HepG2 (cell line): ENCODE measurements around the gene LRRC32. TPM values are rescaled to one million over a fixed set of nuclear protein-coding genes. Genes with fewer than 3 reads are reported as not detected.

ENCODE experiments used
- ATAC-seq: fragments of 200-7000 bp; cut with Tn5 transposase; 3 replicates; pipeline ENCODE4 v1.9.1; 2020; ENCODE audit warnings: mild to moderate bottlenecking, moderate library complexity
- BruUV-seq: library from RNA; stranded (reverse); fragments of 400-500 nt; replicated peaks from 2 replicates; lab custom pipeline; 2021; lab: Mats Ljungman, UMichigan
- CTCF ChIA-PET: fragments of 300-600 bp; formaldehyde crosslinking; extraction: SDS; loops from one replicate; lab custom pipeline; 2021; ENCODE audit warnings: low total read pairs, inconsistent platforms, low intra/inter-chr PET ratio; lab: Yijun Ruan, JAX
- POLR2A ChIA-PET: fragments of 350-600 bp; sonication (Branson Sonifier 250); formaldehyde crosslinking; loops from one replicate; lab custom pipeline; 2020; ENCODE audit warnings: antibody characterized with exemption, inconsistent platforms; lab: Yijun Ruan, JAX
- DNase-seq: peaks from one replicate; pipeline ENCODE4 v3.0.0-alpha.2; 2015; ENCODE audit warnings: low spot score
- FAIRE-seq: peaks from 3 replicates; lab custom pipeline; 2011; peaks lifted over from hg19 to GRCh38; lab: Jason Lieb, UNC
- H2AFZ ChIP-seq: one replicate; pipeline ENCODE4 v1.6.1; 2011; ENCODE audit warnings: low read length, inconsistent platforms
- H3K27ac ChIP-seq: fragments of 300-600 bp; 3 replicates; pipeline ENCODE4 v1.8.0; 2011; ENCODE audit warnings: mixed run types, mild to moderate bottlenecking, mixed read lengths, low read length, inconsistent platforms; ENCODE audit not compliant: insufficient read depth; ENCODE audit errors: extremely low read length
- H3K27me3 ChIP-seq, 2 experiments: fragments of 200-600 bp in 1 of 2; 2 replicates in 1 of 2; 3 replicates in 1 of 2; pipeline versions ENCODE4 v1.6.0 to v1.8.0; 2011; ENCODE audit warnings: low read length in 2 of 2, mild to moderate bottlenecking in 2 of 2, moderate library complexity in 2 of 2, inconsistent platforms in 1 of 2; ENCODE audit not compliant: insufficient read depth in 2 of 2, control insufficient read depth in 1 of 2
- H3K36me3 ChIP-seq, 2 experiments: fragments of 200-600 bp in 1 of 2; replicated peaks in 1 of 2; 2 replicates in 1 of 2; 3 replicates in 1 of 2; pipeline versions ENCODE4 v1.5.1 to v1.8.0; 2011; ENCODE audit warnings: low read length in 2 of 2, inconsistent platforms in 1 of 2; ENCODE audit not compliant: insufficient read depth in 2 of 2, control insufficient read depth in 1 of 2
- H3K4me1 ChIP-seq: 2 replicates; pipeline ENCODE4 v1.5.1; 2012; ENCODE audit warnings: low read length, inconsistent platforms; ENCODE audit not compliant: insufficient read depth
- H3K4me2 ChIP-seq: 2 replicates; pipeline ENCODE4 v1.6.0; 2011; ENCODE audit warnings: low read depth, low read length, inconsistent platforms
- H3K4me3 ChIP-seq, 3 experiments: fragments of 200-600 bp in 1 of 3; sonication (generic), shearing (Covaris generic) in 1 of 3; replicated peaks in 1 of 3; 2 replicates each; pipeline ENCODE4 v1.5.1; 2011 to 2016; ENCODE audit warnings: low read length in 3 of 3, inconsistent platforms in 2 of 3, low read depth in 2 of 3, mild to moderate bottlenecking in 2 of 3, control low read depth in 1 of 3, mixed read lengths in 1 of 3; ENCODE audit not compliant: insufficient read depth in 1 of 3
- H3K79me2 ChIP-seq: one replicate; pipeline ENCODE4 v1.6.1; 2011; ENCODE audit warnings: low read length, inconsistent platforms; ENCODE audit not compliant: insufficient read depth
- H3K9ac ChIP-seq: 2 replicates; pipeline ENCODE4 v1.6.0; 2011; ENCODE audit warnings: mild to moderate bottlenecking, low read depth, low read length, inconsistent platforms; ENCODE audit not compliant: insufficient read depth
- H3K9me3 ChIP-seq: 2 replicates; pipeline ENCODE4 v1.5.1; 2012; ENCODE audit warnings: mild to moderate bottlenecking, low read length
- H4K20me1 ChIP-seq: 2 replicates; pipeline ENCODE4 v1.6.0; 2011; ENCODE audit warnings: inconsistent platforms, mild to moderate bottlenecking, low read length, moderate library complexity; ENCODE audit not compliant: insufficient read depth
- EED ChIP-seq: sonication (generic); formaldehyde crosslinking; IDR thresholded peaks from 2 replicates; pipeline ENCODE4 v1.5.0; 2020; ENCODE audit warnings: mild to moderate bottlenecking, missing genetic modification reagents
- ELF1 ChIP-seq: sonication (generic); formaldehyde crosslinking; IDR thresholded peaks from 2 replicates; pipeline ENCODE4 v1.4.0; 2020; ENCODE audit warnings: missing genetic modification reagents
- KLF6 ChIP-seq: IDR thresholded peaks from 2 replicates; pipeline ENCODE4 v1.8.0; 2016; ENCODE audit warnings: missing biosample characterization, missing genetic modification reagents
- NFE2L2 ChIP-seq: fragments of 150-350 bp; IDR thresholded peaks from 2 replicates; pipeline ENCODE4 v1.6.1; 2014; ENCODE audit warnings: low read length
- NR3C1 ChIP-seq: sonication (generic); formaldehyde crosslinking; IDR thresholded peaks from 2 replicates; pipeline ENCODE4 v1.4.0; 2020; ENCODE audit warnings: missing genetic modification reagents
- PAF1 ChIP-seq: IDR thresholded peaks from 2 replicates; pipeline ENCODE4 v1.6.1; 2016; ENCODE audit warnings: missing genetic modification reagents, missing compliant biosample characterization
- SMARCE1 ChIP-seq: fragments of 450-650 bp; IDR thresholded peaks from 2 replicates; pipeline ENCODE4 v1.6.1; 2017; ENCODE audit warnings: borderline replicate concordance
- TARDBP ChIP-seq: sonication (generic); formaldehyde crosslinking; IDR thresholded peaks from 2 replicates; pipeline ENCODE4 v1.8.0; 2022; ENCODE audit warnings: mild to moderate bottlenecking, missing genetic modification reagents
- ZC3H4 ChIP-seq: sonication (generic); formaldehyde crosslinking; IDR thresholded peaks from 2 replicates; pipeline ENCODE4 v1.4.0; 2020; ENCODE audit warnings: missing genetic modification reagents, borderline replicate concordance
- ZNF292 ChIP-seq: sonication (generic); formaldehyde crosslinking; IDR thresholded peaks from 2 replicates; pipeline ENCODE4 v1.8.1; 2022; ENCODE audit warnings: mild to moderate bottlenecking, low read depth, missing genetic modification reagents, borderline replicate concordance
- ZNF660 ChIP-seq: sonication (generic); formaldehyde crosslinking; IDR thresholded peaks from 2 replicates; pipeline ENCODE4 v1.5.1; 2020; ENCODE audit warnings: mild to moderate bottlenecking, low read depth, missing genetic modification reagents, borderline replicate concordance
- ZNF713 ChIP-seq: sonication (generic); formaldehyde crosslinking; IDR thresholded peaks from 2 replicates; pipeline ENCODE4 v1.4.0; 2020; ENCODE audit warnings: mild to moderate bottlenecking, missing genetic modification reagents
- ZSCAN30 ChIP-seq: sonication (generic); formaldehyde crosslinking; IDR thresholded peaks from 2 replicates; pipeline ENCODE4 v1.5.0; 2020; ENCODE audit warnings: mild to moderate bottlenecking, missing genetic modification reagents
- WGBS: methylation state at CpG from one replicate; pipeline ENCODE4 v1.1.6; 2017; ENCODE audit warnings: low lambda C conversion rate; 5-methylcytosine and 5-hydroxymethylcytosine counted together
- in situ Hi-C: cut with HindIII; loops from 2 replicates; pipeline ENCODE4 v1.10.0; 2017; ENCODE audit warnings: low pct_unique_long_range_greater_than_20kb; ENCODE audit not compliant: extremely low pct_ligation_motif_present
- intact Hi-C: fragments of 100-400 bp; cut with micrococcal nuclease; formaldehyde crosslinking; loops from one replicate; pipeline ENCODE4 v1.10.0; 2022; ENCODE audit not compliant: unreplicated experiment
- polyA plus RNA-seq, 8 experiments: library from polyadenylated mRNA; depleted of rRNA in 3 of 8; stranded (reverse) in 7 of 8; unstranded in 1 of 8; fragments of >200 nt; fragmentation: Illumina TruSeq in 4 of 8; extraction: Trizol in 4 of 8; gene quantifications; 2 replicates each; pipeline versions ENCODE4 v1.2.1 to v1.2.3, GENCODE V29; 2011 to 2016; ENCODE audit warnings: low read depth in 4 of 8, missing spikeins in 1 of 8, mixed read lengths in 1 of 8; ENCODE audit not compliant: insufficient read depth in 1 of 8
- total RNA-seq, 5 experiments: library from RNA; depleted of rRNA; stranded (reverse); fragments of >200 nt; fragmentation: Illumina TruSeq; extraction: Trizol; gene quantifications; 2 replicates each; pipeline ENCODE4 v1.2.3, GENCODE V29; 2016; ENCODE audit warnings: low read depth in 1 of 5
- TF ChIP-seq, protein P1 (sequence below): sonication (generic); formaldehyde crosslinking; IDR thresholded peaks from 2 replicates; pipeline ENCODE4 v1.4.0; 2020; ENCODE audit warnings: missing genetic modification reagents, mild to moderate bottlenecking, borderline replicate concordance
- TF ChIP-seq, protein P2 (sequence below): IDR thresholded peaks from 2 replicates; pipeline ENCODE4 v1.6.1; 2016; ENCODE audit warnings: control low read depth
- TF ChIP-seq, protein P3 (sequence below): sonication (generic); formaldehyde crosslinking; IDR thresholded peaks from 2 replicates; pipeline ENCODE4 v1.4.0; 2020; ENCODE audit warnings: missing genetic modification reagents; ENCODE audit errors: not compliant biosample characterization
- TF ChIP-seq, protein P4 (sequence below): fragments of 450-650 bp; IDR thresholded peaks from 2 replicates; pipeline ENCODE4 v1.6.1; 2017; ENCODE audit warnings: mild to moderate bottlenecking
- TF ChIP-seq, protein P5 (sequence below): sonication (generic); formaldehyde crosslinking; IDR thresholded peaks from 2 replicates; pipeline ENCODE4 v1.4.0; 2020; ENCODE audit warnings: missing genetic modification reagents, mild to moderate bottlenecking, borderline replicate concordance

The LRRC32 gene
- total and polyA plus RNA-seq, 2 of the 13 experiments (the other 11 are each of a cell fraction or from before 2014, with no cell fraction given): 0.07 TPM; not detected in 1

DNA sequence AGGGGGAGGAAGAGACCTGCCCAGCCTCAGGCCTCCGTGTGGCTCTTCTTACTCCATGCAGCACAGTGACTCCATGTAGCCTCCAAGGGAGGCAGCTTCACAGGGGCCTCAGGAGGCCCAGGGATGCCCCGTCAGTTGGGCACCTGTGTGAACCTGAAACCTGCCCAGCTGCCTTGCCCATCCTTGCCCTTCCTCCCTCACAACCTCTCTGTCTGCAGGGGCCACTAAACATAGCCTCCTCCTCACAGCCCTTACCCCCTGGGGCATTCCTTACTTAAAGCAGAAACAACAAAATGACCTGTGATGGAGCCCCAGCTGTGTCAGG, 7.1 kb downstream of the LRRC32 start:
- Histone ChIP-seq H3K9ac (no peak overlapping the region), H3K79me2 (no peaks in the 10 kb centered on the region), H3K36me3 (no peaks in the 10 kb centered on the region), H3K4me3 (no peak overlapping the region), H2AFZ (no peak overlapping the region), H3K4me1 (no peaks in the 10 kb centered on the region), H3K4me2 (no peak overlapping the region), H3K9me3 (no peaks in the 10 kb centered on the region), H3K27ac (no peak overlapping the region), H4K20me1 (no peaks in the 10 kb centered on the region), H3K27me3 (peaks cover 2 to 67% of the 10 kb centered on the region in 2 experiments)
- ATAC-seq: no peak
- ChIA-PET CTCF (no interaction called here), POLR2A (no interaction called here)
- intact Hi-C loops (no loop called here), in situ Hi-C loops (no loop called here)
- 20% methylated on average over 1 of the region's 2 CpGs for WGBS
- BruUV-seq: no TSS peak
- FAIRE-seq: no peak
- DNase-seq: no peak
- no peak for TF ChIP-seq NR3C1 (CRISPR knock-in tag)
- TF ChIP-seq ZC3H4 (CRISPR knock-in tag): no peak
- no peak for TF ChIP-seq KLF6
- TF ChIP-seq ZSCAN30 (CRISPR knock-in tag): no peak
- TF ChIP-seq ZNF713 (CRISPR knock-in tag): no peak
- no peak for TF ChIP-seq PAF1 (CRISPR knock-in tag)
- no peak for TF ChIP-seq ZNF292 (CRISPR knock-in tag)
- TF ChIP-seq ELF1 (CRISPR knock-in tag): no peak
- TF ChIP-seq, protein P1, sequence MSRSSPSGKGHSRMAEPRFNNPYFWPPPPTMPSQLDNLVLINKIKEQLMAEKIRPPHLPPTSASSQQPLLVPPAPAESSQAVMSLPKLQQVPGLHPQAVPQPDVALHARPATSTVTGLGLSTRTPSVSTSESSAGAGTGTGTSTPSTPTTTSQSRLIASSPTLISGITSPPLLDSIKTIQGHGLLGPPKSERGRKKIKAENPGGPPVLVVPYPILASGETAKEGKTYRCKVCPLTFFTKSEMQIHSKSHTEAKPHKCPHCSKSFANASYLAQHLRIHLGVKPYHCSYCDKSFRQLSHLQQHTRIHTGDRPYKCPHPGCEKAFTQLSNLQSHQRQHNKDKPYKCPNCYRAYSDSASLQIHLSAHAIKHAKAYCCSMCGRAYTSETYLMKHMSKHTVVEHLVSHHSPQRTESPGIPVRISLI (CRISPR knock-in tag): no peak
- TF ChIP-seq ZNF660 (CRISPR knock-in tag): no peak
- TF ChIP-seq, protein P2, sequence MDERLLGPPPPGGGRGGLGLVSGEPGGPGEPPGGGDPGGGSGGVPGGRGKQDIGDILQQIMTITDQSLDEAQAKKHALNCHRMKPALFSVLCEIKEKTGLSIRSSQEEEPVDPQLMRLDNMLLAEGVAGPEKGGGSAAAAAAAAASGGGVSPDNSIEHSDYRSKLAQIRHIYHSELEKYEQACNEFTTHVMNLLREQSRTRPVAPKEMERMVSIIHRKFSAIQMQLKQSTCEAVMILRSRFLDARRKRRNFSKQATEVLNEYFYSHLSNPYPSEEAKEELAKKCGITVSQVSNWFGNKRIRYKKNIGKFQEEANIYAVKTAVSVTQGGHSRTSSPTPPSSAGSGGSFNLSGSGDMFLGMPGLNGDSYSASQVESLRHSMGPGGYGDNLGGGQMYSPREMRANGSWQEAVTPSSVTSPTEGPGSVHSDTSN (CRISPR knock-in tag): no peak
- TF ChIP-seq EED (CRISPR knock-in tag): no peak
- TF ChIP-seq, protein P3, sequence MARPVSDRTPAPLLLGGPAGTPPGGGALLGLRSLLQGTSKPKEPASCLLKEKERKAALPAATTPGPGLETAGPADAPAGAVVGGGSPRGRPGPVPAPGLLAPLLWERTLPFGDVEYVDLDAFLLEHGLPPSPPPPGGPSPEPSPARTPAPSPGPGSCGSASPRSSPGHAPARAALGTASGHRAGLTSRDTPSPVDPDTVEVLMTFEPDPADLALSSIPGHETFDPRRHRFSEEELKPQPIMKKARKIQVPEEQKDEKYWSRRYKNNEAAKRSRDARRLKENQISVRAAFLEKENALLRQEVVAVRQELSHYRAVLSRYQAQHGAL: no peak
- TF ChIP-seq, protein P4, sequence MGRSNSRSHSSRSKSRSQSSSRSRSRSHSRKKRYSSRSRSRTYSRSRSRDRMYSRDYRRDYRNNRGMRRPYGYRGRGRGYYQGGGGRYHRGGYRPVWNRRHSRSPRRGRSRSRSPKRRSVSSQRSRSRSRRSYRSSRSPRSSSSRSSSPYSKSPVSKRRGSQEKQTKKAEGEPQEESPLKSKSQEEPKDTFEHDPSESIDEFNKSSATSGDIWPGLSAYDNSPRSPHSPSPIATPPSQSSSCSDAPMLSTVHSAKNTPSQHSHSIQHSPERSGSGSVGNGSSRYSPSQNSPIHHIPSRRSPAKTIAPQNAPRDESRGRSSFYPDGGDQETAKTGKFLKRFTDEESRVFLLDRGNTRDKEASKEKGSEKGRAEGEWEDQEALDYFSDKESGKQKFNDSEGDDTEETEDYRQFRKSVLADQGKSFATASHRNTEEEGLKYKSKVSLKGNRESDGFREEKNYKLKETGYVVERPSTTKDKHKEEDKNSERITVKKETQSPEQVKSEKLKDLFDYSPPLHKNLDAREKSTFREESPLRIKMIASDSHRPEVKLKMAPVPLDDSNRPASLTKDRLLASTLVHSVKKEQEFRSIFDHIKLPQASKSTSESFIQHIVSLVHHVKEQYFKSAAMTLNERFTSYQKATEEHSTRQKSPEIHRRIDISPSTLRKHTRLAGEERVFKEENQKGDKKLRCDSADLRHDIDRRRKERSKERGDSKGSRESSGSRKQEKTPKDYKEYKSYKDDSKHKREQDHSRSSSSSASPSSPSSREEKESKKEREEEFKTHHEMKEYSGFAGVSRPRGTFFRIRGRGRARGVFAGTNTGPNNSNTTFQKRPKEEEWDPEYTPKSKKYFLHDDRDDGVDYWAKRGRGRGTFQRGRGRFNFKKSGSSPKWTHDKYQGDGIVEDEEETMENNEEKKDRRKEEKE: no peak
- no peak for TF ChIP-seq TARDBP
- no peak for TF ChIP-seq SMARCE1
- TF ChIP-seq NFE2L2: no peak
- TF ChIP-seq, protein P5, sequence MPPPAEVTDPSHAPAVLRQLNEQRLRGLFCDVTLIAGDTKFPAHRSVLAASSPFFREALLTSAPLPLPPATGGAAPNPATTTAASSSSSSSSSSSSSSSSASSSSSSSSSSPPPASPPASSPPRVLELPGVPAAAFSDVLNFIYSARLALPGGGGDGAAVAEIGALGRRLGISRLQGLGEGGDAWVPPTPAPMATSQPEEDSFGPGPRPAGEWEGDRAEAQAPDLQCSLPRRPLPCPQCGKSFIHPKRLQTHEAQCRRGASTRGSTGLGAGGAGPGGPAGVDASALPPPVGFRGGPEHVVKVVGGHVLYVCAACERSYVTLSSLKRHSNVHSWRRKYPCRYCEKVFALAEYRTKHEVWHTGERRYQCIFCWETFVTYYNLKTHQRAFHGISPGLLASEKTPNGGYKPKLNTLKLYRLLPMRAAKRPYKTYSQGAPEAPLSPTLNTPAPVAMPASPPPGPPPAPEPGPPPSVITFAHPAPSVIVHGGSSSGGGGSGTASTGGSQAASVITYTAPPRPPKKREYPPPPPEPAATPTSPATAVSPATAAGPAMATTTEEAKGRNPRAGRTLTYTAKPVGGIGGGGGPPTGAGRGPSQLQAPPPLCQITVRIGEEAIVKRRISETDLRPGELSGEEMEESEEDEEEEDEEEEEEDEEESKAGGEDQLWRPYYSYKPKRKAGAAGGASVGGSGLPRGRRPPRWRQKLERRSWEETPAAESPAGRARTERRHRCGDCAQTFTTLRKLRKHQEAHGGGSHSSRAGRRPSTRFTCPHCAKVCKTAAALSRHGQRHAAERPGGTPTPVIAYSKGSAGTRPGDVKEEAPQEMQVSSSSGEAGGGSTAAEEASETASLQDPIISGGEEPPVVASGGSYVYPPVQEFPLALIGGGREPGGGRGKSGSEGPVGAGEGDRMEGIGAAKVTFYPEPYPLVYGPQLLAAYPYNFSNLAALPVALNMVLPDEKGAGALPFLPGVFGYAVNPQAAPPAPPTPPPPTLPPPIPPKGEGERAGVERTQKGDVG (CRISPR knock-in tag): no peak
